Measurements from ENCODE around the gene HS6ST2. TPM values are rescaled to one million over a fixed set of nuclear protein-coding genes. Genes with fewer than 3 reads are reported as not detected.
"Not testable (repeated sequence)": the region's sequence is repeated elsewhere in the genome, so short reads cannot be mapped to it uniquely, and the experiment has no call there.

HS6ST2 gene
- total RNA-seq, 1 experiment from 2014 or later = not detected

GRCh38 chrX:132955690-132956089 lies 2.7 kb downstream of the HS6ST2 start:
- H3K27me3 ChIP-seq (ENCODE audit: low read length) = no peaks in the 10 kb centered on the region
- no peaks in the 10 kb centered on the region for H4K20me1 ChIP-seq (ENCODE audit: insufficient read depth, low read depth, low read length)
- H3K9ac ChIP-seq (ENCODE audit: low read length) = no peak overlapping the region
- no peaks in the 10 kb centered on the region for H3K9me2 ChIP-seq (replicated peaks; ENCODE audit: insufficient read depth, low read length)
- no peak for DNase-seq
- H3K4me2 ChIP-seq (ENCODE audit: low read depth, low read length, poor library complexity, severe bottlenecking) = no peak overlapping the region
- no peak overlapping the region for H3K27ac ChIP-seq (ENCODE audit: low read length)
- H3K36me3 ChIP-seq (ENCODE audit: insufficient read depth, low read length) = no peaks in the 10 kb centered on the region
- no peaks in the 10 kb centered on the region for H3K9me3 ChIP-seq (ENCODE audit: low read length)
- no peak overlapping the region for H2AFZ ChIP-seq (ENCODE audit: low read length)
- H3K4me3 ChIP-seq (ENCODE audit: low read length) = no peak overlapping the region
- H3K4me1 ChIP-seq (ENCODE audit: low read length) = no peaks in the 10 kb centered on the region
- no peaks in the 10 kb centered on the region for H3K79me2 ChIP-seq (ENCODE audit: low read length)

- H2AFZ ChIP-seq (ENCODE audit: low read length) = no peak overlapping the region
- no peak overlapping the region for H3K9ac ChIP-seq (ENCODE audit: low read length)
- no peak for DNase-seq
- H3K4me2 ChIP-seq (ENCODE audit: low read depth, low read length, poor library complexity, severe bottlenecking) = no peak overlapping the region
- no peak overlapping the region for H3K27ac ChIP-seq (ENCODE audit: low read length)
- no peaks in the 10 kb centered on the region for H3K4me1 ChIP-seq (ENCODE audit: low read length)
- H3K9me3 ChIP-seq (ENCODE audit: low read length) = no peaks in the 10 kb centered on the region
- no peaks in the 10 kb centered on the region for H3K9me2 ChIP-seq (replicated peaks; ENCODE audit: insufficient read depth, low read length)
- no peaks in the 10 kb centered on the region for H4K20me1 ChIP-seq (ENCODE audit: insufficient read depth, low read depth, low read length)
- H3K27me3 ChIP-seq (ENCODE audit: low read length) = no peaks in the 10 kb centered on the region
- no peaks in the 10 kb centered on the region for H3K79me2 ChIP-seq (ENCODE audit: low read length)
- H3K36me3 ChIP-seq (ENCODE audit: insufficient read depth, low read length) = no peaks in the 10 kb centered on the region
- H3K4me3 ChIP-seq (ENCODE audit: low read length) = no peak overlapping the region
Observed at GRCh38 chrX:132954323-132954722, 4.1 kb downstream of the HS6ST2 start.

- no peak overlapping the region for H3K27ac ChIP-seq (ENCODE audit: low read length)
- H3K4me1 ChIP-seq (ENCODE audit: low read length) = no peaks in the 10 kb centered on the region
- no peak overlapping the region for H3K9ac ChIP-seq (ENCODE audit: low read length)
- H3K27me3 ChIP-seq (ENCODE audit: low read length) = no peaks in the 10 kb centered on the region
- H3K4me2 ChIP-seq (ENCODE audit: low read depth, low read length, poor library complexity, severe bottlenecking) = no peak overlapping the region
- H3K9me3 ChIP-seq (ENCODE audit: low read length) = no peaks in the 10 kb centered on the region
- H3K36me3 ChIP-seq (ENCODE audit: insufficient read depth, low read length) = no peaks in the 10 kb centered on the region
- DNase-seq = no peak
- H2AFZ ChIP-seq (ENCODE audit: low read length) = no peak overlapping the region
- H3K79me2 ChIP-seq (ENCODE audit: low read length) = no peaks in the 10 kb centered on the region
- no peaks in the 10 kb centered on the region for H3K9me2 ChIP-seq (replicated peaks; ENCODE audit: insufficient read depth, low read length)
- H3K4me3 ChIP-seq (ENCODE audit: low read length) = no peak overlapping the region
- H4K20me1 ChIP-seq (ENCODE audit: insufficient read depth, low read depth, low read length) = no peaks in the 10 kb centered on the region
Observed at GRCh38 chrX:132953354-132953753, 5.1 kb downstream of the HS6ST2 start.

GRCh38 chrX:132948648-132949260 lies 9.7 kb downstream of the HS6ST2 start:
- Histone ChIP-seq H3K4me2 (ENCODE audit: low read depth, low read length, poor library complexity, severe bottlenecking) (no peak overlapping the region), H3K9me2 (replicated peaks; ENCODE audit: insufficient read depth, low read length) (no peaks in the 10 kb centered on the region), H3K9me3 (ENCODE audit: low read length) (no peaks in the 10 kb centered on the region), H4K20me1 (ENCODE audit: insufficient read depth, low read depth, low read length) (no peaks in the 10 kb centered on the region), H3K79me2 (ENCODE audit: low read length) (no peaks in the 10 kb centered on the region), H3K27ac (ENCODE audit: low read length) (no peak overlapping the region), H3K4me1 (ENCODE audit: low read length) (no peaks in the 10 kb centered on the region), H3K27me3 (ENCODE audit: low read length) (no peaks in the 10 kb centered on the region), H3K4me3 (ENCODE audit: low read length) (no peak overlapping the region), H3K9ac (ENCODE audit: low read length) (no peak overlapping the region), H3K36me3 (ENCODE audit: insufficient read depth, low read length) (no peaks in the 10 kb centered on the region), H2AFZ (ENCODE audit: low read length) (no peak overlapping the region)
- peak; percentile 73 for DNase-seq

- not testable (repeated sequence) for H3K36me3 ChIP-seq (ENCODE audit: insufficient read depth, low read length); H3K9me2 ChIP-seq (replicated peaks; ENCODE audit: insufficient read depth, low read length); H3K9me3 ChIP-seq (ENCODE audit: low read length)
Observed at GRCh38 chrX:132945055-132945599, 13.3 kb downstream of the HS6ST2 start.

GRCh38 chrX:132940727-132941327 lies 17.6 kb downstream of the HS6ST2 start:
- H3K27ac ChIP-seq (ENCODE audit: low read length) = no peak overlapping the region
- H3K4me1 ChIP-seq (ENCODE audit: low read length) = peaks cover 5% of the 10 kb centered on the region; the same call in 1 of the 2 replicates
- no peak overlapping the region for H3K9ac ChIP-seq (ENCODE audit: low read length)
- H3K4me2 ChIP-seq (ENCODE audit: low read depth, low read length, poor library complexity, severe bottlenecking) = no peak overlapping the region
- no peaks in the 10 kb centered on the region for H3K27me3 ChIP-seq (ENCODE audit: low read length)
- H3K36me3 ChIP-seq (ENCODE audit: insufficient read depth, low read length) = no peaks in the 10 kb centered on the region
- no peak overlapping the region for H2AFZ ChIP-seq (ENCODE audit: low read length)
- H3K4me3 ChIP-seq (ENCODE audit: low read length) = no peak overlapping the region
- no peaks in the 10 kb centered on the region for H3K9me3 ChIP-seq (ENCODE audit: low read length)
- H3K9me2 ChIP-seq (replicated peaks; ENCODE audit: insufficient read depth, low read length) = no peaks in the 10 kb centered on the region
- no peaks in the 10 kb centered on the region for H4K20me1 ChIP-seq (ENCODE audit: insufficient read depth, low read depth, low read length)
- H3K79me2 ChIP-seq (ENCODE audit: low read length) = no peaks in the 10 kb centered on the region
- no peak for DNase-seq

More at GRCh38 chrX:132945055-132945599, 13.3 kb downstream of the HS6ST2 start:
- H3K27me3 ChIP-seq (ENCODE audit: low read length); H2AFZ ChIP-seq (ENCODE audit: low read length); H3K9ac ChIP-seq (ENCODE audit: low read length); H4K20me1 ChIP-seq (ENCODE audit: insufficient read depth, low read depth, low read length); H3K79me2 ChIP-seq (ENCODE audit: low read length); H3K4me2 ChIP-seq (ENCODE audit: low read depth, low read length, poor library complexity, severe bottlenecking); DNase-seq; H3K4me3 ChIP-seq (ENCODE audit: low read length); H3K27ac ChIP-seq (ENCODE audit: low read length); H3K4me1 ChIP-seq (ENCODE audit: low read length): not testable (repeated sequence)

GRCh38 chrX:132933170-132933569 lies 25.3 kb downstream of the HS6ST2 start:
- H2AFZ ChIP-seq (ENCODE audit: low read length) = no peak overlapping the region
- H3K9me2 ChIP-seq (replicated peaks; ENCODE audit: insufficient read depth, low read length) = no peaks in the 10 kb centered on the region
- no peaks in the 10 kb centered on the region for H3K4me1 ChIP-seq (ENCODE audit: low read length)
- H3K27me3 ChIP-seq (ENCODE audit: low read length) = no peaks in the 10 kb centered on the region
- no peaks in the 10 kb centered on the region for H3K36me3 ChIP-seq (ENCODE audit: insufficient read depth, low read length)
- H3K9ac ChIP-seq (ENCODE audit: low read length) = no peak overlapping the region
- H3K9me3 ChIP-seq (ENCODE audit: low read length) = no peaks in the 10 kb centered on the region
- no peak overlapping the region for H3K27ac ChIP-seq (ENCODE audit: low read length)
- H3K4me3 ChIP-seq (ENCODE audit: low read length) = no peak overlapping the region
- DNase-seq = no peak
- H3K4me2 ChIP-seq (ENCODE audit: low read depth, low read length, poor library complexity, severe bottlenecking) = no peak overlapping the region
- no peaks in the 10 kb centered on the region for H3K79me2 ChIP-seq (ENCODE audit: low read length)
- H4K20me1 ChIP-seq (ENCODE audit: insufficient read depth, low read depth, low read length) = no peaks in the 10 kb centered on the region

GRCh38 chrX:132924426-132924825 lies 34.0 kb downstream of the HS6ST2 start:
- H3K36me3 ChIP-seq (ENCODE audit: insufficient read depth, low read length) = no peaks in the 10 kb centered on the region
- no peak overlapping the region for H3K27ac ChIP-seq (ENCODE audit: low read length)
- no peak overlapping the region for H3K9ac ChIP-seq (ENCODE audit: low read length)
- no peak overlapping the region for H3K4me3 ChIP-seq (ENCODE audit: low read length)
- no peaks in the 10 kb centered on the region for H4K20me1 ChIP-seq (ENCODE audit: insufficient read depth, low read depth, low read length)
- no peaks in the 10 kb centered on the region for H3K79me2 ChIP-seq (ENCODE audit: low read length)
- no peaks in the 10 kb centered on the region for H3K27me3 ChIP-seq (ENCODE audit: low read length)
- no peaks in the 10 kb centered on the region for H3K9me3 ChIP-seq (ENCODE audit: low read length)
- no peak overlapping the region for H3K4me2 ChIP-seq (ENCODE audit: low read depth, low read length, poor library complexity, severe bottlenecking)
- H2AFZ ChIP-seq (ENCODE audit: low read length) = no peak overlapping the region
- DNase-seq = no peak
- H3K9me2 ChIP-seq (replicated peaks; ENCODE audit: insufficient read depth, low read length) = no peaks in the 10 kb centered on the region
- no peaks in the 10 kb centered on the region for H3K4me1 ChIP-seq (ENCODE audit: low read length)
